Keratinocyte (primary cell): ENCODE results near the gene CACNA1S. TPM values are rescaled to one million over a fixed set of nuclear protein-coding genes. Genes with fewer than 3 reads are reported as not detected.

Experiments
- DNase-seq: peaks from one replicate; pipeline ENCODE4 v3.0.0-alpha.2; 2011; ENCODE audit warnings: low read depth, missing footprints, low spot score
- FAIRE-seq: peaks from 2 replicates; lab custom pipeline; 2011; peaks lifted over from hg19 to GRCh38; lab: Jason Lieb, UNC
- H2AFZ ChIP-seq: 2 replicates; pipeline ENCODE4 v1.6.0; 2012; ENCODE audit warnings: low read length, control low read depth, inconsistent platforms; ENCODE audit not compliant: control insufficient read depth
- H3K27ac ChIP-seq: 2 replicates; pipeline ENCODE4 v1.5.1; 2011; ENCODE audit warnings: low read length; ENCODE audit not compliant: control insufficient read depth, insufficient read depth
- H3K27me3 ChIP-seq: 3 replicates; pipeline ENCODE4 v1.6.0; 2011; ENCODE audit warnings: low read length; ENCODE audit not compliant: control insufficient read depth, insufficient read depth; ENCODE audit errors: extremely low read depth
- H3K36me3 ChIP-seq, 2 experiments: 2 replicates in 1 of 2; 3 replicates in 1 of 2; pipeline ENCODE4 v1.5.1; 2011; ENCODE audit warnings: low read length in 2 of 2, mild to moderate bottlenecking in 1 of 2; ENCODE audit not compliant: control insufficient read depth in 2 of 2, insufficient read depth in 2 of 2; ENCODE audit errors: extremely low read depth in 1 of 2
- H3K4me1 ChIP-seq: 3 replicates; pipeline ENCODE4 v1.5.1; 2011; ENCODE audit warnings: low read length; ENCODE audit not compliant: control insufficient read depth, insufficient read depth; ENCODE audit errors: extremely low read depth
- H3K4me2 ChIP-seq: 3 replicates; pipeline ENCODE4 v1.6.0; 2011; ENCODE audit warnings: low read depth, low read length; ENCODE audit not compliant: control insufficient read depth, insufficient read depth; ENCODE audit errors: extremely low read depth
- H3K4me3 ChIP-seq, 3 experiments: fragments of 200-600 bp in 1 of 3; sonication (generic) in 1 of 3; 2 replicates in 2 of 3; 3 replicates in 1 of 3; pipeline ENCODE4 v1.5.1; 2011 to 2016; ENCODE audit warnings: low read length in 3 of 3, mild to moderate bottlenecking in 3 of 3, control low read depth in 2 of 3, inconsistent platforms in 1 of 3, low read depth in 1 of 3, mixed read lengths in 1 of 3, mixed run types in 1 of 3, moderate library complexity in 1 of 3; ENCODE audit not compliant: control insufficient read depth in 2 of 3, insufficient read depth in 2 of 3; ENCODE audit errors: extremely low read depth in 1 of 3
- H3K79me2 ChIP-seq: 2 replicates; pipeline ENCODE4 v1.6.0; 2012; ENCODE audit warnings: low read length; ENCODE audit not compliant: control insufficient read depth, insufficient read depth
- H3K9ac ChIP-seq: 3 replicates; pipeline ENCODE4 v1.6.0; 2011; ENCODE audit warnings: low read length; ENCODE audit not compliant: control insufficient read depth, insufficient read depth; ENCODE audit errors: extremely low read depth
- H3K9me1 ChIP-seq: 3 replicates; pipeline ENCODE4 v1.6.0; 2011; ENCODE audit warnings: low read length; ENCODE audit not compliant: control insufficient read depth, insufficient read depth; ENCODE audit errors: extremely low read depth
- H3K9me3 ChIP-seq: 2 replicates; pipeline ENCODE4 v1.5.1; 2012; ENCODE audit warnings: low read depth, low read length; ENCODE audit not compliant: control insufficient read depth
- H4K20me1 ChIP-seq: 3 replicates; pipeline ENCODE4 v1.6.0; 2011; ENCODE audit warnings: low read length; ENCODE audit not compliant: control insufficient read depth, insufficient read depth; ENCODE audit errors: extremely low read depth
- CTCF ChIP-seq, 3 experiments: IDR thresholded peaks in 1 of 3; conservative IDR thresholded peaks in 1 of 3; optimal IDR thresholded peaks in 1 of 3; 2 replicates in 2 of 3; 3 replicates in 1 of 3; pipeline versions ENCODE3 to v1.5.1; 2011; ENCODE audit warnings: low read length in 3 of 3, mild to moderate bottlenecking in 3 of 3, moderate library complexity in 2 of 3, control low read depth in 1 of 3, inconsistent platforms in 1 of 3; ENCODE audit not compliant: insufficient read depth in 2 of 3; ENCODE audit errors: extremely low read depth in 1 of 3
- EZH2 ChIP-seq: IDR thresholded peaks from one replicate; pipeline ENCODE4 v1.6.1; 2012; ENCODE audit warnings: inconsistent platforms, mild to moderate bottlenecking, low read length, moderate library complexity
- dilution Hi-C: fragments of 300-500 bp; cut with MboI; formaldehyde crosslinking; loops from one replicate; pipeline ENCODE4 v1.7.0; 2020; ENCODE audit warnings: low sequenced_read_pairs; ENCODE audit not compliant: extremely low pct_ligation_motif_present
- polyA plus RNA-seq, 5 experiments: library from polyadenylated mRNA; depleted of rRNA in 3 of 5; stranded (reverse) in 3 of 5; stranded (forward) in 1 of 5; unstranded in 1 of 5; fragments of >200 nt; gene quantifications; 1 replicate in 1 of 5; 2 replicates in 3 of 5; 3 replicates in 1 of 5; pipeline versions ENCODE4 v1.2.1 to v1.2.3, GENCODE V29; 2011 to 2012; ENCODE audit warnings: missing spikeins in 2 of 5, low read depth in 1 of 5, low replicate concordance in 1 of 5

CACNA1S gene
- polyA plus RNA-seq, 1 donor (not counting 4 experiments of a cell fraction or from before 2014, with no cell fraction given), result not detected

GRCh38 chr1:201023517-201023902 lies 88.7 kb downstream of the CACNA1S start, which contains the start of gene KIF21B:
TSS of gene KIF21B (minus strand) at chr1:201023714. CDS start at chr1:201023383, 331 bp downstream.
- no peak within 1 kb of the TSS for H2AFZ ChIP-seq
- no peak within 1 kb of the TSS for H3K9ac ChIP-seq
- H3K4me1 ChIP-seq, result peaks cover 18% of the 10 kb centered on the region
- H3K4me2 ChIP-seq, result peak within 1 kb of the TSS; percentile 57
- DNase-seq, result no peak
- no peak for FAIRE-seq
- H3K27ac ChIP-seq, result no peak within 1 kb of the TSS
- TF ChIP-seq CTCF (optimal IDR thresholded peaks at IDR 0.05 in 1 of 3, IDR thresholded peaks at IDR 0.05 in 1 of 3, conservative IDR thresholded peaks at IDR 0.05 in 1 of 3; ENCODE audit: extremely low read depth in 1 of 3, insufficient read depth in 2 of 3, low read length in 3 of 3) (no peak), EZH2 (no peak)
- no peaks in the 10 kb centered on the region for H3K36me3 ChIP-seq
- H3K9me1 ChIP-seq, result no peaks in the 10 kb centered on the region
- no peaks in the 10 kb centered on the region for H3K9me3 ChIP-seq
- dilution Hi-C loops, result no loop called here
- H3K27me3 ChIP-seq, result peaks cover 12% of the 10 kb centered on the region
- H4K20me1 ChIP-seq, result no peaks in the 10 kb centered on the region
- peak within 1 kb of the TSS; percentile 35 to 64 (median 51) for H3K4me3 ChIP-seq
- H3K79me2 ChIP-seq, result no peaks in the 10 kb centered on the region

- Histone ChIP-seq H3K36me3 (no peaks in the 10 kb centered on the region), H3K4me3 (peak overlapping the region; percentile 35 to 64 (median 51)), H2AFZ (no peak overlapping the region), H3K27ac (no peak overlapping the region), H3K9ac (no peak overlapping the region), H3K79me2 (no peaks in the 10 kb centered on the region), H3K9me1 (no peaks in the 10 kb centered on the region), H3K4me2 (peak overlapping the region; percentile 57), H3K27me3 (peaks cover 12% of the 10 kb centered on the region), H4K20me1 (no peaks in the 10 kb centered on the region), H3K9me3 (no peaks in the 10 kb centered on the region), H3K4me1 (peaks cover 21% of the 10 kb centered on the region)
- FAIRE-seq, result no peak
- dilution Hi-C loops, result no loop called here
- TF ChIP-seq EZH2 (no peak), CTCF (optimal IDR thresholded peaks at IDR 0.05 in 1 of 3, IDR thresholded peaks at IDR 0.05 in 1 of 3, conservative IDR thresholded peaks at IDR 0.05 in 1 of 3; ENCODE audit: extremely low read depth in 1 of 3, insufficient read depth in 2 of 3, low read length in 3 of 3) (peak in 1 of 3 experiments; percentile 3)
- no peak for DNase-seq
These were observed 89.3 kb downstream of the CACNA1S start for GRCh38 chr1:201022820-201023516.
